NOMO-1 (cell line): Measurements from ENCODE around the gene NAV2.

ENCODE experiments used
- DNase-seq, 2 experiments: peaks; one replicate each; lab custom pipeline; 2025; ENCODE audit not compliant: unreplicated experiment in 2 of 2; lab: John Stamatoyannopoulos, UW

Gene NAV2

DNA sequence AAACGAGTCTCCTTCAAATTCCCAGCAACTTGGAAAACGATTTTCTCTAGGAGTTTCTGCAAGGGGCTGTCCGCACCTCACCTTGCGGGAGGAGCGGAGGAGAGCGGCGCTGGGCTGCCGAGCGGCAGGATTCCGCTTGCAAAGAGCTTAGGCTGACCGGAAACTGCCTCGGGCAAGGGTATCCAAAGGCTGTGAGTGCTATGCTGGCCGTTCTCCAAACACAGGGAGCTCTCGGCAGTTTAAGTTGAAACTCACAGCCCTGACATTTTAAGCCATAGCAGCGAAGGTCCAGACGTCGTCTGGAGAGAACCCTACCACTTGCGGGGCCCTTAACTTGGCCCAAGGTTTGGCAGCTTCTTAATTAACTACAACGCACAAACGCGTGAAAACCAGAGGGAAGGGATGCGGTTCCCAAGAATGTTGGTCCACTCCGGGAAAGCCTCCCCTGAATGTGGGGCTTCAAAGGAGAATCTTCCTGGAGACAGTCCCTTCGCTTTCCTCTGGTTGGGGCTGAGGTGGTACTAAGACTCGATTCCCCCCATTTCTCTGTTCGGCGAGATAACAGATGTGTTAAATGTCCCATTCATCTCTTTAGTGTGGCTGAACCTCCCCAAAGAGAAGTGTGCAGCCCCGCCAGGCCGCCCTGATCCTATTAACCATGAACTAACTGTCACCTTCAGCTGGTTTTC is 448.7 kb downstream of the NAV2 start:
- DNase-seq = no peak

DNA sequence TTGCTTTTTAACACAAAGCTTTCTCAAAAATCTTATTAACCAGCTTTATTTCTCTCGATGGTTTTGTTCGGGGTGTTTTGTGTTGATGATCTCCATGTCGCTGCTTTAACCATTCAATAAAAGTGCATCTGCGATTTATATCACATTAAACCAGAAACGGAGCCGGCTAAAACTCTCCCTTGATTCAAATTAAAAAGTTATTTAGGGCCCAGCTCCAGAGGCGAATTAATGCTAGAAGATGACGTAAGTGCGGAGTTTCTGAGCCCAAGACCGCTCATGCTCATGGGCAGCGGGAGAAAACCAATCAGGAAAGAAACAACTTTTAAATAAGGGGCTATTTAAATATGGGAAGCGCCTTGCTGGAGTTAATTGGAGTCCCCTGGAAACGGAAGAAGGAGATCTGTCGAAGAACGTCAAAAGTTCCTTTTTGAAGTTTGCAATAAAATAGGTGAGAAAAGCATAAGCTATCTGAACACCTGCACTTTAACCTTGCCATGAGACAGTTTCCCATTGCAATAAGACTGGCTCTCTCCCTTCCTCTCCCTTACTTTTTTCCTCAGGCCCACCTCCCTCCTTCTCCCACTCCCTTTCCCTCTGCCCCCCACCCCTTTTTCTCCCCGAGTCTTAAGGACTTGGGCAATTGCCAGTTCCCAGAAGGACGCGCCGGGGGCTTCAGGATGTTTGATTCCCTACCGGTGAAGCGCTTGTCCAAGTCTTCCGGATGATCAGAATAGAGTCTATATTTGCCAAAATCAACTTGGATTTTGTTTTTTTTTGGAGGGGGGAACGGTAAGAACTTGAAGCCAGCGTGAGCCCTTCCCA is 449.5 kb downstream of the NAV2 start:
- no peak for DNase-seq

DNA sequence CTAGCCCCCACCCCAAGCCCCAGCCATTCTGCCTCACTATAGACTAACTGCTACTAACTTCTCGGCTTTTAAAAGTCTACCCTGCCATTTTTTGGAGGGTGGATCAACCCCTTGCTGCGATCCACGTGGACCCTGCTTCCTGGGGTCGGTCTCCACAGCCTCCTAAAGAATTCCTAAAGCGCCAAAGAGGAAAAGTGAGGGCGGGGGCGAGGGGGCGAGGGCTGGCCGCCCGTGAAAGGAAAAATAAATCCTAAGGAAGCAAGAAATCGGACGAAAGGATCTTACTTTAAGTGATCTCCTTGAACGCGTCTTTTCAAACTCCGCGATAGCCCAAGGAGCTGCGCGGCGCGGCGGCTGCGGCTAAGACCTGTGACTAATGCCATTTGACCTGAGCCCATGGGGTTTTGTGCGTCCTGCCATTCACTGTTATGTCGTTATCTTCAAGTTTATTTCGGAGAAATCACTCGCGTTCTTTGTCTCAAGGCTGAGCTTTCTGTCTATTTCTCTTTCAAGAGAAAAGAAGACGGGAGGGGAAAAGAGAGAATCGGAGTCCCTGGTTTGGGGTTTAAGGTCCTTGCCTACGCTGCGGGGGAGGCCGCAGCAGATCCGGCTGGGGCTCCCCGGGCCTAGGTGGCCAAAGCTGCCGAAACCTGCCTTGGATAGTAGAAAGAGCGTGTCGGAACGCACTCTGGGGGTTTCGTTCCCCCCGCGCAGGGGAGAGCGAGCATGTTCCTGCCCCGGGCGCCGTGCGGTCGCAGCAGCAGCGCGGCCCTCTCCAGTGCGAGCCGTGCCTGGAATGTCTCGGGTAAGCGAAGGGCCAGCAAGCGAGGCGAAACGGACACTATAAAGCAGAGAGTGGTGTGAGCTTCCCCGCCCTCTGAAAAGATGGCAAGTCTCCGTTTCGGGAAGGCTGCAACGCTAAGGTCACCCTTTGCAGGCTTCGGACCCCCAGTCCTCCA is 450.5 kb downstream of the NAV2 start:
- DNase-seq = no peak

DNA sequence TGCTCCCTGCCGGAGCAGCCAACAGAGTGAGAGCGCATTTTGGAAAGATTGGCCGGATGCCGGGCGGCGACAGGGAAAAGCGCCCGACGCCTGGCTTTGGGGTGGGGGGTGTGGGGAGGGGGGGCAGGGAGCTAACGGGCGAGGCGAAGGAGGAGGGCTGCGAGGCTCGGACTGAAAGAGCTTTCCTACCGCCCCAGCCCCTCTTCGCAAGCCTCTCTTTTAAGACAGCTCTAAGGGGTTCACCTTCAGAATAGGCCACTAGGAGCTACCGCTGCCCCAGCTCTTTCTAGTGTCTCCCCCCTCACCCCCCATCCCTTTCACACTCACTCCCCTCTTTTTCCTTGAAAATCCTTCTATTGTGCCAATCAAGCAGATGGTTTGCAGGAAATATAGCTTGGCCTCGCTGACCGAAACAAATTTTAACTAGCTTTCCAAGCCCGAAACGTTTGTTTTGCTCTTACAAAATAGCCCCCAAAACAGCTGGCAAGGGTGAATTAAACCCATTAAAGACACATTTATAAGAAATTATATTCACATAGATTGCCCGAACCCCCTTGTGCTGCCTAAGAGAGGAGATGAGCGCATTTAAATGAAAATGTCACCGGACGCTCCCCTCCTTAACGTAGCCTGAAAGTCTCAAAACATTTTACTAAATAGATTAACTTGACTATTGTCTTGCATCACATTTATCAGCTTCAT is 451.3 kb downstream of the NAV2 start:
- no peak for DNase-seq
